DOHH2 (cell line): Measurements from ENCODE around the gene KCTD17.

Source experiments
- H3F3A ChIP-seq: fragments of 200-600 bp; sonication (generic), shearing (Covaris generic); 2 replicates; pipeline ENCODE4 v1.6.0; 2016; ENCODE audit warnings: antibody characterized with exemption, mild to moderate bottlenecking; ENCODE audit not compliant: control insufficient read depth, insufficient read depth
- H3K27ac ChIP-seq: fragments of 200-600 bp; sonication (generic); 2 replicates; pipeline ENCODE4 v1.5.1; 2014; ENCODE audit warnings: low read depth, mild to moderate bottlenecking, low read length, moderate library complexity
- H3K27me3 ChIP-seq: fragments of 200-600 bp; sonication (generic); 2 replicates; pipeline ENCODE4 v1.6.1; 2014; ENCODE audit warnings: mild to moderate bottlenecking, low read length, mixed read lengths; ENCODE audit not compliant: control insufficient read depth
- H3K36me3 ChIP-seq: fragments of 200-600 bp; sonication (generic); 2 replicates; pipeline ENCODE4 v1.6.1; 2014; ENCODE audit warnings: mild to moderate bottlenecking, low read length, moderate library complexity, mixed read lengths; ENCODE audit not compliant: control insufficient read depth
- H3K4me1 ChIP-seq: fragments of 200-600 bp; sonication (generic); 2 replicates; pipeline ENCODE4 v1.6.1; 2014; ENCODE audit warnings: mild to moderate bottlenecking, low read length, mixed read lengths; ENCODE audit not compliant: control insufficient read depth
- H3K4me2 ChIP-seq: fragments of 200-600 bp; sonication (generic); 2 replicates; pipeline ENCODE4 v1.6.0; 2014; ENCODE audit warnings: mild to moderate bottlenecking, low read length, moderate library complexity
- H3K4me3 ChIP-seq: fragments of 200-600 bp; sonication (generic); 2 replicates; pipeline ENCODE4 v1.5.1; 2014; ENCODE audit warnings: mild to moderate bottlenecking, low read length, mixed read lengths
- H3K79me2 ChIP-seq: fragments of 200-600 bp; sonication (generic); 2 replicates; pipeline ENCODE4 v1.6.1; 2014; ENCODE audit warnings: mild to moderate bottlenecking, low read length, mixed read lengths; ENCODE audit not compliant: control insufficient read depth
- H3K9me2 ChIP-seq: fragments of 200-600 bp; sonication (generic); replicated peaks from 2 replicates; pipeline ENCODE4 v1.6.1; 2014; ENCODE audit warnings: mild to moderate bottlenecking, low read length, mixed read lengths; ENCODE audit not compliant: control insufficient read depth
- H3K9me3 ChIP-seq: fragments of 200-600 bp; sonication (generic); 2 replicates; pipeline ENCODE4 v1.6.1; 2014; ENCODE audit warnings: antibody characterized with exemption, low read length, mixed read lengths; ENCODE audit not compliant: control insufficient read depth, insufficient read depth
- H4K20me1 ChIP-seq: fragments of 200-600 bp; sonication (generic); 2 replicates; pipeline ENCODE4 v1.6.0; 2014; ENCODE audit warnings: low read depth, mild to moderate bottlenecking, antibody characterized with exemption, low read length, moderate library complexity; ENCODE audit not compliant: control insufficient read depth, insufficient read depth
- EZH2phosphoT487 ChIP-seq: fragments of 200-600 bp; sonication (generic); IDR thresholded peaks from 2 replicates; pipeline ENCODE4 v1.6.1; 2017; ENCODE audit warnings: borderline replicate concordance, mild to moderate bottlenecking, antibody characterized with exemption, low read length, moderate library complexity, mixed read lengths
- TF ChIP-seq, protein P1 (sequence below): fragments of 200-600 bp; sonication (generic); IDR thresholded peaks from one replicate; pipeline ENCODE4 v1.5.1; 2014; ENCODE audit warnings: antibody characterized with exemption, mild to moderate bottlenecking, low read depth, low read length; ENCODE audit not compliant: poor library complexity, severe bottlenecking

Gene KCTD17

DNA sequence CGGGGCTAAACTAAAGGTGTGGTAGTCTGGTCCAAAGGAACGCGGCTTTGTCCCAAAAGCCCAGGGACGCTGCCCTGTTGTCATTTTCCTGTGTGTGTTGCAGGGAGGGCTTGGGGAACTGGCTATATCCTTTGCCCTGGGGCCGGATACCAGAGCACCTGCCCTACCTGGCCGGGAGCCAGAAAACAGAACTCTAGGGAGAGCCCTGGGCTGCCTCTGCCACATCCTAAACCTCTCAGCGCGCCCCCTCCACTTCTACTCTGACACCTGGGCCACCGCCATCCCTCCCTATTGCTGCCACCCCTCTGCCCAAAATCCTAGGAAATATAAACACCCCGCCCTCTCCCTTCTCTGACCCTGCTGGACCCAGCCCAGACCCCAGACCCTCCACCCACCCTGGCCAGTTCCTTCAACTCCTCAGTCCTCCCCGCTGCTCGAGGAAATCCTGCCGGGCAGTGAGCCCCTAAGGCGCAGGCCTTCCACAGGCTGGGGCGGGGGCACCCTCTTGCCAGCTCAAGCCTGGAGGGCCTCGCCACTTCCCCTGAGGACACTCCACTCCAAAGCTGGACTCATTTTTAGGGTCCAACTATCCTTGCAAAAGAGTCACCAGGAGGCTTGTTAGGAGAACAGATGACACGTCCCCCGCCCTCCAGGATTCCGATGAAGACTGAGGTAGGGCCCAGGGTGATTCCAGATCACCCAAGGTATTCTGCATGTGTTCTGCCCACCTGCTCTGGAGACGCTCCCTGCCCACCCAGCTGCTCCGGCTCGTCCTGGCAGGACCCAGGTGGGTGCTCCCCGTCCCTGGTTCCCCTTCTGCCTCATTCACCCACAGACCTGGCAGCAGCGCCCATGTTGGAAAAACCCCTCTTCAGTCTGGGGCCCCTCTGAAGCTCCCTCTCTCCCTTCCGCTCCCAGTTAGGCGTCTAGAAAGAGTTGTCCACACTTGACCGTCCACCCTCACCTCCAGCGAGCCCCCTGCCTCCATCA lies 12.2 kb downstream of the KCTD17 start:
- H3F3A ChIP-seq, result no peaks in the 10 kb centered on the region
- H3K27me3 ChIP-seq, result no peaks in the 10 kb centered on the region
- no peak overlapping the region for H3K4me3 ChIP-seq
- no peak overlapping the region for H3K27ac ChIP-seq
- no peaks in the 10 kb centered on the region for H4K20me1 ChIP-seq
- H3K9me3 ChIP-seq, result no peaks in the 10 kb centered on the region
- H3K36me3 ChIP-seq, result no peaks in the 10 kb centered on the region
- H3K4me2 ChIP-seq, result no peak overlapping the region
- no peaks in the 10 kb centered on the region for H3K79me2 ChIP-seq
- TF ChIP-seq, protein P1, sequence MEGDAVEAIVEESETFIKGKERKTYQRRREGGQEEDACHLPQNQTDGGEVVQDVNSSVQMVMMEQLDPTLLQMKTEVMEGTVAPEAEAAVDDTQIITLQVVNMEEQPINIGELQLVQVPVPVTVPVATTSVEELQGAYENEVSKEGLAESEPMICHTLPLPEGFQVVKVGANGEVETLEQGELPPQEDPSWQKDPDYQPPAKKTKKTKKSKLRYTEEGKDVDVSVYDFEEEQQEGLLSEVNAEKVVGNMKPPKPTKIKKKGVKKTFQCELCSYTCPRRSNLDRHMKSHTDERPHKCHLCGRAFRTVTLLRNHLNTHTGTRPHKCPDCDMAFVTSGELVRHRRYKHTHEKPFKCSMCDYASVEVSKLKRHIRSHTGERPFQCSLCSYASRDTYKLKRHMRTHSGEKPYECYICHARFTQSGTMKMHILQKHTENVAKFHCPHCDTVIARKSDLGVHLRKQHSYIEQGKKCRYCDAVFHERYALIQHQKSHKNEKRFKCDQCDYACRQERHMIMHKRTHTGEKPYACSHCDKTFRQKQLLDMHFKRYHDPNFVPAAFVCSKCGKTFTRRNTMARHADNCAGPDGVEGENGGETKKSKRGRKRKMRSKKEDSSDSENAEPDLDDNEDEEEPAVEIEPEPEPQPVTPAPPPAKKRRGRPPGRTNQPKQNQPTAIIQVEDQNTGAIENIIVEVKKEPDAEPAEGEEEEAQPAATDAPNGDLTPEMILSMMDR, result no peak
- TF ChIP-seq EZH2phosphoT487, result no peak
- no peaks in the 10 kb centered on the region for H3K4me1 ChIP-seq
- no peaks in the 10 kb centered on the region for H3K9me2 ChIP-seq

DNA sequence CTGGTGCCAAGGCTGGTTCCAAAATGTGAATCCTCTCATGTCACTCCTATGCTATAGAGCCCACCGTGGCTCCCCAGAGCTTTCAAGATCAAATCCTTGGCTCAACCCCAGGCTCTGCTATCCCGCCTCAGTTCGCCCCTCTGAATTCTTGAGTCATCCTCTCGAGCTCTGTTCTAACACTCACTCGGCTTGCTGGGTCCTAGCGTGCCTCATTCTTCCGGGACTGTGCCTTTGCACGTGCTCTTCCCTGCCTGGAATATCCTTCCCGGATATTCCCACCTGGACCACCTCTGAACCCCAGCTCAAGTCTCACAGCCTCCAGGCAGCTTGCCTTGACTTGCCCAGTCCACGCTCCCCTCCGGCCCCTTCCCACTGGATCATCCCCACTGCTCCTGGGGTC lies 13.0 kb downstream of the KCTD17 start:
- no peaks in the 10 kb centered on the region for H3K9me3 ChIP-seq
- H3K4me2 ChIP-seq, result no peak overlapping the region
- H3K9me2 ChIP-seq, result no peaks in the 10 kb centered on the region
- no peaks in the 10 kb centered on the region for H4K20me1 ChIP-seq
- H3K4me1 ChIP-seq, result no peaks in the 10 kb centered on the region
- H3K36me3 ChIP-seq, result no peaks in the 10 kb centered on the region
- H3K4me3 ChIP-seq, result no peak overlapping the region
- no peaks in the 10 kb centered on the region for H3K79me2 ChIP-seq
- no peak for TF ChIP-seq EZH2phosphoT487
- TF ChIP-seq, protein P1, result no peak
- H3K27ac ChIP-seq, result no peak overlapping the region
- no peaks in the 10 kb centered on the region for H3K27me3 ChIP-seq
- no peaks in the 10 kb centered on the region for H3F3A ChIP-seq

DNA sequence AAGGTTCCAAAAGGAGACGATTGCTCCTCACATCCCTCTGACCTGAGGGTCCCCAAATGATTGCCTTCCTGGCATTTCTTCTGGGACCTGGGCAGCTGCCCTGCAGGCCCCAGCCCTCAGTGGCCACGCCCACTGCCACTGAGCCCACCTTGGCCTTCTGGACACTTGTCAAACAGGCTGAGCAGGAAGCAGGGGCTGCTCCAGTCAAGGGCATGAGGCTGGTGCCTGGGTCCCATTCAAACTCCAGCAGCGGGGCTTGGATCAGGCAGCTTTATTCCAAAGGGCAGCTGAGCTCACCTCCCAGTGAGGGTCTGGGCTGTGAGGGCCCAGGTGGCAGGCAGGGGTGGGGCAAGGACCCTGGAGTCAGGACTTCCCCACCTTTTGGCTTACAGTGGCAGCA lies 13.6 kb downstream of the KCTD17 start:
- Histone ChIP-seq H3K9me2 (no peaks in the 10 kb centered on the region), H3K4me2 (no peak overlapping the region), H3K4me3 (no peak overlapping the region), H3K36me3 (no peaks in the 10 kb centered on the region), H3K9me3 (no peaks in the 10 kb centered on the region), H3K27ac (no peak overlapping the region), H3K79me2 (no peaks in the 10 kb centered on the region), H4K20me1 (no peaks in the 10 kb centered on the region), H3K27me3 (no peaks in the 10 kb centered on the region), H3F3A (no peaks in the 10 kb centered on the region), H3K4me1 (no peaks in the 10 kb centered on the region)
- TF ChIP-seq, protein P1, result no peak
- no peak for TF ChIP-seq EZH2phosphoT487
